CD4-positive, alpha-beta T cell treated with Interleukin-6 at 100 ng/mL for 8 hours (primary cell): ENCODE measurements around the gene CELF2.

Experiments
- DNase-seq: peaks from one replicate; pipeline ENCODE4 v3.0.0-alpha.2; 2020; ENCODE audit warnings: mixed read lengths, low spot score

The CELF2 gene

GRCh38 chr10:11023009-11023953 is 5.6 kb downstream of the CELF2 start:
- DNase-seq, result no peak

DNA sequence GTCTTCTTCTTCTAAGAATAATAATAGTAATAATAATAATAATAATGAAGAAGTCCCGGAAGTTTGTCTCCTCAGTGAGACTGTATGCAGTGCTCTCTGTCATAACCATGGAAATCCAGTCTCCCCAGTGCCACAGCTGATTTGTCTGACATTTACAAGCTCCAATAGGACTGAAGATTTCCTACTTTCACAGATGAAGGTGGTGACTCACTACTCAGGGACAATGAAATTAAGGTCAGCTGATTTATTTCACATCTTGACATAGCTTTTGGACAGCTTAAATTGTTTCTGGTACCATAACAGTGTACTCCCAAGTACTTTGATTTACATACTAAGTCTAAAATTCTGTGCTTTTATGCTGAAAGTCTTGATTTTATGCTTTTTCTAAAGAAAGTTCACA is 6.9 kb downstream of the CELF2 start:
- DNase-seq, result no peak

GRCh38 chr10:11025978-11026377 is 8.3 kb downstream of the CELF2 start:
- no peak for DNase-seq

- DNase-seq, result no peak
Measured at GRCh38 chr10:11026773-11027172, 9.1 kb downstream of the CELF2 start.

GRCh38 chr10:11034762-11035161 is 17.1 kb downstream of the CELF2 start:
- DNase-seq, result no peak

- no peak for DNase-seq
Measured at GRCh38 chr10:11035301-11035991, 17.8 kb downstream of the CELF2 start.

- DNase-seq, result no peak
Measured at GRCh38 chr10:11036424-11037011, 18.8 kb downstream of the CELF2 start.

- DNase-seq, result no peak
Measured at GRCh38 chr10:11037991-11038390, 20.3 kb downstream of the CELF2 start.

DNA sequence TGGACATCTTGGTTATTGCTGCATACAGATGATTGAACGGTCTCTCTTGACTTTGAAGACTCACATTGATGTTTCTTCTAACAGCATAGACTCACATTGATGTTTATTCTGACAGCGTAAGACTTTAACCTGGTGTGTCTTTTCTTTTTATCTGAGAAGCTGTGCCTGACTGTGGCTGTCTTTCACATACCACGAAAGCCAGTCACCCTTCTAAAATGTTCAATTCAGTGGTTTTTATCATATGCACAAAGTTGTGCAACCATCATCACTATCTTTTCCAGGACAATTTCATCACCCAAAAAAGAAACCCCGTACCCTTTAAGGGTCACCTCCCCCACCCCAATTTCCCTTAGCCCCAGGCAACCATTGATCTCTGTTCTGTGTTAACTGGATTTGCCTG is 24.7 kb downstream of the CELF2 start:
- no peak for DNase-seq

GRCh38 chr10:11043039-11043438 is 25.4 kb downstream of the CELF2 start:
- no peak for DNase-seq

- DNase-seq, result no peak
Measured at GRCh38 chr10:11043446-11044127, 25.9 kb downstream of the CELF2 start.

DNA sequence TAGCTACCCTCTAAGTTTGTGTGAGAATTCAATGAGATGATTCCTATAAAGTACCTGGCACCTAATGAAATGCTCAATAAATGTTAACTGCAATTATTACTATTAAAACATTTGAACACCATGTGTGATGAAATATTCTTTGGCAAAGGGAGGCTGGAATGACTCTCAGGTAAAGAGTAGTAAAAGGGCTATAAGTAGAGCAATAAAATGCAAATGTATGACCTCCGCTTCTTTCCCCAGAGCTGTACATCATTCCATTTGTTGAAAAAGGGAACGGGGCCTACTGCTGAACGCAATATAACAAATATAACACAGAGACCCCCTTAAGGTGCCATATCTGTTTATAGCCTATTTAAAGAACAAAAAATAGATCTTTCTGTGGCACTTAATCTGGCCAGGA is 27.8 kb downstream of the CELF2 start:
- no peak for DNase-seq

DNA sequence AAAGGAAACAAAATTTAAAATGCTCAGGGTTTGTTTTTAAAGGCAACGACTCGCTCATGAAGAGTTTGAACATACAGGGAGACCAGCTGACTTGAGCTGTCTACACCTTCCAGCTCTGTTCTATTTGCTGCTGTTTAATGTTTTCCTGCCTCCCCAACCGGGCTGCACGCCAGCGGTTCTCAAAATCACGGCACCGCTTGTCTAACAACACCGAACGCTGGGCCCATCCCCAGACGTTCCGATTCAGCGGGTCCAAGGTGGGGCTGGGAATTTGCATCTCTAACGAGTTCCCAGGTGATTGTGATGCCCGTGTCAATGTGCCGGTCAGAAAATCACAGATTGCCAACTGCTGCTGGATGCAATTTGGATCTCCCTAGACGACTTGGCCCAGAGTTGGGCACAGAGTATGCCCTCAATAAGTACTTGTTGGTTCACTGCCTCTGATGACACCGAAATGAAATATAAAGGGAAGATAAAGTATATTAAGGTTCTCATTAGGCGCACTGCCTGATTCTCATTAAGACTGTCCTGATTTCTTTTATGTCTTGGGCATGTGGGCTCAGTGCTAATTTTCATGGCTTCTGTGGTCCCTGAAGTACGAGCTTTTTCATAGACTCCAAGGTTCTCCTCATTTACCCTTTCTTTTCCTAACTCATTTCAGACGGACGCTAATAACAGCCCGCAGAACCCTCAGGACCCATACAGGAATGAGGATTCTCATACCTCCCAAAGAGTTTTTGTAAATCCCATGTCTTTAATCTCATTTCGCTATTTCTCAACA is 28.5 kb downstream of the CELF2 start:
- no peak for DNase-seq

GRCh38 chr10:11046776-11047160 is 29.1 kb downstream of the CELF2 start:
- no peak for DNase-seq

- DNase-seq, result no peak
Measured at GRCh38 chr10:11048707-11049278, 31.1 kb downstream of the CELF2 start.

DNA sequence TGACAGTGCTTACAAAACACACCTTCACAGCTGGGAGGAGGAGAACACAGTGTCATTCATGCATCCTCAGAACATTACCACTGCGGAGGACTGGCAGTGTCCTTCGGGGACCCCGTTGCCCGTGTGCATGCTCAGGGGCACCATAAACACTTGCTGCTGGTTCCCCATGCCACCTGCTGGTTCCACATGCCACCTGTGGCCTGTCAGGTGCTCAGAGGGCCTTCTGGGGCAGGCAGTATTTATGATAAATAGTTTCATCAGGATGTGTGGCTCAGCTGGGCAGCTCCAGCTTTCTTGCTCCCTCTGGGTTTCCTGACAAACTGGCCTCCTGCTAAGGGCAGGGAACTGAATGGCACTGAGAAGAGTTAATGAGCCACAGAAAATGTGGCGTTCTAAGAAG is 32.1 kb downstream of the CELF2 start:
- no peak for DNase-seq

DNA sequence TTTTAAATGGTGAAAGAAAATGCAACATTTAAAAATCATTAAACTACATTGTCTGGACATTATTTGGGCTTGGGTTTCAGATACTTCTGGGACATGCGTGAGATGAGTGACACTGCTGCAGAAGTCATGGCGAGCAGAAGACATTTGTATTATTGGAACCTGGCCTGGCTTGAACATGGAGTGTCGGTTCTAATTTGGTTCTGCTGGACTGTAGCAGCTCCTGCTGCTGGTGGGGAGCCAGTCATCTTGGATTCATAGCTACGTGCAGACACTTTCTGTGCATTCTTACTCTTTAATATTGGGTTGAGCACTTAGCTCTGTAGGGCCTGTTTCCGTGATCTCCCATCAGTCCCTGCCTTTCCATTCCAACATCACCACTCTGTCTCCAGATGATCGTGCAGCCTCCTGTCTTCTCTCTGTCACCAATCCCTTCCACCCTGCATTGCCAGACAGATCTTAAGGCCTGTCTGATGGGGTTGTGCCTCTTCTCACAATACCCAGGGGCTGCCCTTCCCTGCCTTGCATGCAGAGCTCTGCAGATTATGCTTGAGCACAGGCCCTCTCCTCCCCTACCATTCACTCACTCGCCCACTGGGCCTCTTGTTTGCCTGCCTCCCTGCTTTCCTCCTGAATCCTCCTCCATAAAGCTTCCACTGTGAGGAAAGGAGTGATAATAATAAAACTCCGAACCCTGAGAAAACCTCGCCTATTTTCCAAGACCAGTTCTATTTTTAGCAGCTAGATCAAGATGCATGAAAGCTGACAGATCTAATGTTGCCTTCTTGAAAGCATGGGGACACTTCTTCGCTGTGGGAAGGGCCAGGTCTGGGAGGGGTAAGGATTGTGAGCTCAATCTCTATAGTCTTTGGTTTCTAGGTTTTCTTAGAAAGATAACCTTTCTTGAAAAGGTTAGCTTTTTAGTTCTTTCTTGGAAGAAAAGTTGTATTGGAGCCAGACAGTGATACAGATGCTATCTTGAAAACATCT is 32.9 kb downstream of the CELF2 start:
- no peak for DNase-seq

GRCh38 chr10:11057018-11057417 is 39.3 kb downstream of the CELF2 start:
- no peak for DNase-seq

DNA sequence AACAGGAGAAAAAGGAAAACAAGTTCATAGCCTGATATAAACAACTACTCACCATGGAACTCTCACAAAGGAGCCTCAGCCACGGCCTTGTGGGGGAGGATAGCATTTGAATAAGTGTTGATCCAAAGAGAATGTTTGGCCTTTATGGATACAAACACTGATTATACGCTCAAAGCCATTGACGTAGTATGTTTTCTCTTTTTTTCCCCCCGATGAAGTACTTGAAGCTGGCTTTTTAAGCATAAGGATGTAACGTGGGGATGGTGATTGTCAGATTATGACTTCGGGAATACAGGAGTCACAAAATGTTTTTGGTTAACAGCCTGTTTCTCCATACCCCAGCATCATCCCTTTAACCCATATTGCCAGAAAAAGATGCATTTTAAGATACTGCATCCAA is 39.8 kb downstream of the CELF2 start:
- DNase-seq, result no peak

GRCh38 chr10:11057994-11058393 is 40.3 kb downstream of the CELF2 start:
- no peak for DNase-seq
